Measurements from ENCODE around the gene KRTAP3-3. TPM values are rescaled to one million over a fixed set of nuclear protein-coding genes. Genes with fewer than 3 reads are reported as not detected.
"Not testable (repeated sequence)": the region's sequence is repeated elsewhere in the genome, so short reads cannot be mapped to it uniquely, and the experiment has no call there.

Gene KRTAP3-3
- total RNA-seq, 1 experiment from 2014 or later, result not detected

GRCh38 chr17:41004397-41004796 lies 10.4 kb upstream of the KRTAP3-3 start:
- DNase-seq (ENCODE audit: low spot score), result no peak

- no peak for DNase-seq (ENCODE audit: low spot score)
These were observed 10.0 kb upstream of the KRTAP3-3 start for GRCh38 chr17:41003926-41004325.

- no peak for DNase-seq (ENCODE audit: low spot score)
These were observed 8.8 kb upstream of the KRTAP3-3 start for GRCh38 chr17:41002814-41003213.

GRCh38 chr17:41001795-41002194 lies 7.8 kb upstream of the KRTAP3-3 start:
- DNase-seq (ENCODE audit: low spot score), result no peak

- not testable (repeated sequence) for DNase-seq (ENCODE audit: low spot score)
These were observed 5.6 kb upstream of the KRTAP3-3 start, which contains the start of gene KRTAP3-2 for GRCh38 chr17:40999563-40999962. Gene KRTAP3-2, minus strand, starts transcription at chr17:40999906. Its CDS starts 53 bp downstream, at chr17:40999853.

GRCh38 chr17:40997361-40997760 lies 3.4 kb upstream of the KRTAP3-3 start:
- DNase-seq (ENCODE audit: low spot score), result no peak

- DNase-seq (ENCODE audit: low spot score), result no peak
These were observed 2.9 kb upstream of the KRTAP3-3 start for GRCh38 chr17:40996829-40997228.

GRCh38 chr17:40995116-40995515 lies 1.2 kb upstream of the KRTAP3-3 start:
- DNase-seq (ENCODE audit: low spot score), result no peak

GRCh38 chr17:40993084-40993483 lies 880 bp downstream of the KRTAP3-3 start:
- no peak for DNase-seq (ENCODE audit: low spot score)

- no peak for DNase-seq (ENCODE audit: low spot score)
These were observed 1.3 kb downstream of the KRTAP3-3 start for GRCh38 chr17:40992666-40993065.

GRCh38 chr17:40986920-40987319 lies 7.0 kb downstream of the KRTAP3-3 start:
- DNase-seq (ENCODE audit: low spot score), result no peak

GRCh38 chr17:40984226-40984625 lies 9.7 kb downstream of the KRTAP3-3 start, which contains the start of gene KRT40:
Gene KRT40, minus strand, starts transcription at chr17:40984326. Its CDS starts 53 bp downstream, at chr17:40984273.
- no peak for DNase-seq (ENCODE audit: low spot score)

- DNase-seq (ENCODE audit: low spot score), result no peak
These were observed 12.8 kb downstream of the KRTAP3-3 start for GRCh38 chr17:40981115-40981514.

- DNase-seq (ENCODE audit: low spot score), result no peak
These were observed 13.4 kb downstream of the KRTAP3-3 start for GRCh38 chr17:40980596-40980995.

- DNase-seq (ENCODE audit: low spot score), result no peak
These were observed 13.8 kb downstream of the KRTAP3-3 start for GRCh38 chr17:40980117-40980516.

GRCh38 chr17:40978575-40979151 lies 15.3 kb downstream of the KRTAP3-3 start:
- DNase-seq (ENCODE audit: low spot score), result no peak

GRCh38 chr17:40975516-40975915 lies 18.4 kb downstream of the KRTAP3-3 start:
- no peak for DNase-seq (ENCODE audit: low spot score)

- no peak for DNase-seq (ENCODE audit: low spot score)
These were observed 19.6 kb downstream of the KRTAP3-3 start for GRCh38 chr17:40974366-40974765.

GRCh38 chr17:40967582-40967981 lies 26.4 kb downstream of the KRTAP3-3 start:
- no peak for DNase-seq (ENCODE audit: low spot score)

GRCh38 chr17:40966848-40967247 lies 27.1 kb downstream of the KRTAP3-3 start, which contains the start of gene KRT39:
Gene KRT39, minus strand, starts transcription at chr17:40966948. Its CDS starts 92 bp downstream, at chr17:40966856.
- DNase-seq (ENCODE audit: low spot score), result no peak

GRCh38 chr17:40963838-40964237 lies 30.1 kb downstream of the KRTAP3-3 start:
- peak; percentile 53 for DNase-seq (ENCODE audit: low spot score)

- DNase-seq (ENCODE audit: low spot score), result no peak
These were observed 31.9 kb downstream of the KRTAP3-3 start for GRCh38 chr17:40962059-40962561.

- no peak for DNase-seq (ENCODE audit: low spot score)
These were observed 32.4 kb downstream of the KRTAP3-3 start for GRCh38 chr17:40961591-40961990.

GRCh38 chr17:40960144-40960543 lies 33.8 kb downstream of the KRTAP3-3 start:
- DNase-seq (ENCODE audit: low spot score), result no peak

Data from H4 (cell line).